ENCODE data around the gene QSOX2. TPM values are rescaled to one million over a fixed set of nuclear protein-coding genes. Genes with fewer than 3 reads are reported as not detected.

Gene QSOX2
- total RNA-seq, 1 donor from 2014 or later = 7.8 TPM

- DNase-seq = no peak
Observed at GRCh38 chr9:136203408-136204144, 42.0 kb downstream of the QSOX2 start.

GRCh38 chr9:136202454-136203407, 42.9 kb downstream of the QSOX2 start:
- DNase-seq = no peak

GRCh38 chr9:136201609-136202453, 43.8 kb downstream of the QSOX2 start:
- no peak for DNase-seq

- no peak for DNase-seq
Observed at GRCh38 chr9:136201174-136201573, 44.4 kb downstream of the QSOX2 start.

- no peak for DNase-seq
Observed at GRCh38 chr9:136200424-136200823, 45.2 kb downstream of the QSOX2 start.

- DNase-seq = no peak
Observed at GRCh38 chr9:136199391-136200288, 46.0 kb downstream of the QSOX2 start.

- no peak for DNase-seq
Observed at GRCh38 chr9:136198605-136199083, 47.0 kb downstream of the QSOX2 start.

GRCh38 chr9:136197930-136198604, 47.5 kb downstream of the QSOX2 start:
- no peak for DNase-seq

GRCh38 chr9:136197084-136197875, 48.3 kb downstream of the QSOX2 start:
- no peak for DNase-seq

- DNase-seq = no peak
Observed at GRCh38 chr9:136196404-136197083, 49.1 kb downstream of the QSOX2 start.

GRCh38 chr9:136194540-136194939, 51.1 kb downstream of the QSOX2 start:
- DNase-seq = no peak

- no peak for DNase-seq
Observed at GRCh38 chr9:136193891-136194279, 51.7 kb downstream of the QSOX2 start.

GRCh38 chr9:136193127-136193890, 52.3 kb downstream of the QSOX2 start:
- no peak for DNase-seq

GRCh38 chr9:136192289-136193126, 53.1 kb downstream of the QSOX2 start:
- no peak for DNase-seq

- DNase-seq = no peak
Observed at GRCh38 chr9:136191960-136192286, 53.7 kb downstream of the QSOX2 start.

- DNase-seq = no peak
Observed at GRCh38 chr9:136191099-136191959, 54.3 kb downstream of the QSOX2 start.
